Stimulated activated naive CD8-positive, alpha-beta T cell treated with anti-CD3 and anti-CD28 coated beads, Interleukin-15, Interleukin-2, amounts not matched to agents 100 U/mL and 50 U/mL, for 24 hours (primary cell): ENCODE measurements around the gene KRT71.
"Not testable (repeated sequence)": the region's sequence is repeated elsewhere in the genome, so short reads cannot be mapped to it uniquely, and the experiment has no call there.

ENCODE experiments used
- ATAC-seq: fragments of 150-1000 bp; cut with Tn5 transposase; one replicate; pipeline ENCODE4 v1.10.0; 2021
- DNase-seq: peaks from one replicate; pipeline ENCODE4 v3.0.0; 2021

The KRT71 gene

GRCh38 chr12:52552681-52553195 lies at the start of gene KRT71:
Gene KRT71 (minus strand): TSS chr12:52553145. CDS start chr12:52553077, 68 bp downstream.
- DNase-seq (no peak), ATAC-seq (no peak)

DNA sequence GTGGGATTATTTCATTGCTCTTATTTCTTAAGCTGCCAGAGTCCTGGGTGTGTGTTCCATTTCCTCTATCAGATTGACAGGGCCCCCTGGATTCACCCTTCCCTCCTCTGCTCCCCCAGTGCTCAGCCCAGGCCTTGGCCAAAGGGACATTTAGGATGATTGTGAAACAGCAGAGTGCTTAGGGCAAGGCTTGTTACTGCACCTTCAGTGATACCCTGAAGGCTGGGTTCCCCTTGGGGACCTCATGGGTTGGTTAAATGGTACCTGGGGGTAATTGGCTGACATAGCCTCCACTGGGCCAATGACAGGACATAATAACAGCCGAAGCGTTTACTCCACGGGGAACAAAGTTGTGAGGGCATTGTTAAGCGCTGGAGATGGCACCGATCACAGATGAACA lies 49.6 kb upstream of the KRT71 start:
- ATAC-seq (no peak), DNase-seq (no peak)

- ATAC-seq (no peak), DNase-seq (no peak)
These were observed 48.7 kb upstream of the KRT71 start for GRCh38 chr12:52601671-52602070.

- ATAC-seq (no peak), DNase-seq (no peak)
These were observed 48.1 kb upstream of the KRT71 start, which contains the start of gene KRT72 for GRCh38 chr12:52600941-52601481. Gene KRT72 (minus strand): TSS chr12:52601463. CDS start chr12:52601452, 11 bp downstream.

- ATAC-seq: no peak
These were observed 47.5 kb upstream of the KRT71 start for GRCh38 chr12:52600475-52600874.

DNA sequence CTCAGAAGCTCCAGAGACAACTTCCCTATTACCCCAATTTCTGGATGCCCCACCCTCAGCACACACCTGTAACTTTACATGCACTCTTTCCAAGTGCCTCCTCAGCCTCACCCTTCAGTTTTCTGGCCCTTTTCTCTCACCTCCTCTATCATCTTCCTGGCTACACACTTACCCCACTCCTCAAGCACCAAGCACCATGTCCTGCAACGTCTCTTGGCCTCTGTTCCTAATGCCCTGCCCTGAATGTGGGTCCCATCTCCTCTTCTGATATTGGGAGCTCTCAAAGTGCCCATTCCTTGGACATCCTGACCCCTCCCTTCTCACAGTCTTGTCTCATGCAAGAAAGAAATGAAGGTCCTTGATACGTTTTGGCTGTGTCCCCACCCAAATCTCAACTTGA lies 47.1 kb upstream of the KRT71 start:
- ATAC-seq (no peak), DNase-seq (no peak)

More at GRCh38 chr12:52600475-52600874, 47.5 kb upstream of the KRT71 start:
- DNase-seq: no peak

DNA sequence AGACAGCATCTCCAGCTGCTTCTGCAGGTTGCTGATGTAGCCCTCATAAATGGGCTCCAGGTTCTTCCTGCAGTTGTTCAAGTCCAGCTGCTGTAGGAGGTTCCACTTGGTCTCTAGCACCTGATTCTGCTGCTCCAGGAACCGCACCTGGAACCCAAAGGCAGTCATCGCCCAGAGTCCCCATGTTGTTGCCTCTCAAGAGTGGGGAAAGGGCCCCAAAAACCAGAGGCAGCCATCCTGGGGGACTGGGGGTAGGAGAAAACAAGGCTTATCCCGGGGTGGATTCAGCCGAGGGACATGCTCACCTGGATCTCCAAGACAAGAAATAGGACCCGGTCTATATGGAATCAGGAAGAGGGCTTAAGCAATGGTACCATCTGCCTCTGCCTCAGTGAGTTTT lies 46.0 kb upstream of the KRT71 start:
- ATAC-seq: no peak
- DNase-seq: no peak

- DNase-seq, ATAC-seq: not testable (repeated sequence)
These were observed 41.3 kb upstream of the KRT71 start for GRCh38 chr12:52594237-52594636.

- DNase-seq: no peak
- ATAC-seq: no peak
These were observed 38.6 kb upstream of the KRT71 start for GRCh38 chr12:52591521-52591920.

DNA sequence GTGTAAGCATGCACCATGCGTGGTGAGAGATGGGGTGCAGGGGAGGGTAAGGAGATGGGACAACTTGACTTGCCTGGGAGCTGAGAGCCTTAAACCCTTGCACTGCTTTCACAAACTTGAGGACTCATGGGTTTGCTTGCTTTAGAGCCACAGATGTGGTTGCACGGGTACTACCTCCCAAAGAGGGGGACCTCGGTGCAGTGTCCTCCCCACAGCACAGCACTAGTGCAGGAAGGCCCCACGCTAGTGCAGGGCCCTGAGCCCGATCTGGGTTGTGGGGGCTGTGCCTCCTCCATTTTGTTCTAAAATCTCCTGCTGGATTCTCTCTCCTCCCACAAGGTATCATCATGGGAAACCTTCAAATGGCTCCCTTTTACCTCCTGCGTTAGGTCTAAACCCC lies 37.1 kb upstream of the KRT71 start:
- no peak for DNase-seq
- ATAC-seq: no peak

DNA sequence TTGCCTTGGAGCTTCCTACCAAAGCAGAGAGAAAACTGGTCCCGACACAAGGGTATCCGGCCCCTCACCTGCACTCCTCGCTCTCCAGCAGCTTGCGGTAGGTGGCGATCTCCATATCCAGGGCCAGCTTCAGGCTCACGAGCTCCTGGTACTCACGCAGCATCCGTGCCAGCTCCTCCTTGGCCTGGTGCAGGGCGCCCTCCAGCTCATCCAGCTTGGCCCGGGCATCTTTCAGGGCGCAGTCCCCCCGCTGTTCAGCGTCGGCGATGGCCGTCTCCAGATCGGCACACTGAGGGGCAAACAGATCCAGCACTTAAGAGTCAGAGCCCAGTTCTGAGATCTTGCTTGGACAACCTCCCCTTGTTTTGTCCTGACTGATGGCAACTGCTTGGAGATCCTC lies 34.6 kb upstream of the KRT71 start:
- no peak for ATAC-seq
- DNase-seq: no peak

DNA sequence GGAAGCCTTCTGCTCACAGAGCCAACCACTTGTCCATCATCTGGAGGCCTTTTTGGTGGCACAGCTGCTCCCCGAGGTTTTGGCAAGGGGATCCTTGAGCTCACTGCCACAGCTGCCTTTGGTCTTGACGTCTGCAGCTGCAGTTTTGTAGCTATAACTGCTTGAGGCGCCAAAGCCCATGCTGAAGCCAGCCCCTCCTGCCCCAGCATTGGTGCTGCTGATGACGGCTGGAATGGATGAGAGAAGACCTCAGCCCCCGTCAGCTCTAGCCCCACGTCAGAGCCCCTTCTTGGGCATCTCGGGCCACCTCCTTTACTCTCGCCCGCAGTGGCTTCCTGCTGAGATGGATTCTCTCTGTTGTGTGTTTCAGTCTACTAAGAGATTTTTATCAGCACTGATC lies 33.0 kb upstream of the KRT71 start:
- ATAC-seq (peak; percentile 73), DNase-seq (peak; percentile 47)

GRCh38 chr12:52585066-52585465 lies 32.1 kb upstream of the KRT71 start:
- DNase-seq (no peak), ATAC-seq (no peak)

DNA sequence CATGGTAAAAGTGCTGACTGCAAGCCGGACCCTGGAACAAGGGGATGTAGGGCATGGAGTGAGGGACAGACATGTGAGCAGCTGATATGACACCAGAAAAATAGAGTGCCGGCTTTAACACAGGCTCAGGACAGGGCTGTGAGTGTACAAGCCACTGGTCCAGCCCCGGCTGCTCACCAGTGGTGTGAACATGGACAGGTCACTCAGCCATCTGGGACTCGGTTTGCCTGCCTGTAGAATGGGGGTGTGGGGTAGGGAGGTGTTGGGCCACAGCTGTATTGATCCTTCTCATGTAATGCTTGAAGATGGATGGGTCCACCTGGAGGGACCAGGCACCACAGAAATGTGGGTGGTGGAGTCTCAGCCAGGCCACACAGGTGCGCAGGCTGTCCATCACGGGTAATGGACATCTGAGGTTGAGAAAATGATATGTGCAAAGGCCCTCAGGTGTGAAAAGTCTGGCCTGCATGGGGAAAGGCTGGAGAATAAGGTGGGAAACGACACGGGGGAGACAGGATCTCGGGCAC lies 31.3 kb upstream of the KRT71 start:
- DNase-seq: no peak
- no peak for ATAC-seq

DNA sequence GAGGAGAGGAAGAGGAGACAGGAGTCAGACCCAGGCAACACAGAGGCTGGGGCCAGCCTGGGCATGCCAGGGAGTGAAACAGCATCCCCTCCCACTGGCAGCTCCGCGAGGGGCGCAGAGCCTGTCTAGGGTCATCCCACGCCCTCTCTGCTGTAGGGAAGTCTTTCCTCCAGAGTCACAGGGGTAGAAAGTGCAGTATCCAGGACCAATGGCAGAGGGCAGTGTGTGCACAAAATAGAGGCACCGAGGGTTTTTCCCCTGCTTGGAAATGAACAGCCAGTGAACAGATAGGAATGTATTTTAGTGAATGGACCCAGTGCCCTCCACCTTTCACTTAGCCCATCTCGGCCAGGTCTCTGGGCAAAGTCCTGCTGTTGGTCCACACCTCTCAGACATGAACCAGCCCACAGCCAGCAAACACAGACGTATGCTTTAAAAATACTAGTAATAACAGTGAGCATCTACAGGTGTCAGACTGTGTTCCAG lies 30.1 kb upstream of the KRT71 start:
- DNase-seq (peak; percentile 64), ATAC-seq (peak; percentile 48)

DNA sequence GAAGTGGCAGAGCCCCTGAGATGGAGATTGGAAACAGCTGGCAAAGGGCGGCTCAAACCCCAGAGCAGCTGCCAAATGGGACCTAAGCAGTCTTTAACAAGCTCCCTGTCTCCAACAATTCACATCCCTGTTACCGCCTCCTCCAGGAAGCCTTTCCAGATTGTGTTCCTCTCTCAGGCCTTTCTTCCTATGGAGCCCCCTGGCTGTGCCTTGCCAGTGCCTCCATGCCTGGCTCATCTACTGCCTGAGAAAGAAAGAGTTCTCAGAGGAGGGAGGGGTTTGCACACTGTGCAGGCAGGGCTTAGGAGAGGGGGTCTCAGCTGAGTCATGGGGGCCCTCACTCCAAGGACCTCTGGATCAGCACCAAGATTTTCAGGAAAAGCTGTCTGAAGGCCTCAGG lies 29.5 kb upstream of the KRT71 start:
- ATAC-seq (no peak), DNase-seq (no peak)

- no peak for ATAC-seq
- DNase-seq: no peak
These were observed 28.5 kb upstream of the KRT71 start for GRCh38 chr12:52581481-52581880.

- no peak for DNase-seq
- ATAC-seq: no peak
These were observed 28.1 kb upstream of the KRT71 start for GRCh38 chr12:52581066-52581465.

DNA sequence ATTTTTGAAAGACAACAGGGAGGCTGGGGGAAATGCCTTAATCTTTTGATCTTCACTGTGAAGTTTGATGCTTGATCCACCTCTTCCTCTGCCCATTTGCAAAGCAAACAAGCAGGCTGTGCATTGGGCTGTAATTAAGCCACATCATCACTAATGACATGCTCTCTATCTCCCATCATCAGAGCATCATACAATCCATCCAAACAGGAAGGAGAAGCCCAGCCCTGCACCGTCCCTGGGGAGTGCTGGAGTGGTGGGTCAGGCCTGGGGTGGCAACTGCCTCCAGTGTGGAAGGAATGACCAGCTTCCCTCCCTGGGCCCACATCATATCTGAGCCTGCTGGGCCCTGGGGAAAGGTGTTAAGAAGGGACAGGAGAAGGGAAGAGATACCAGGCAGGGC lies 27.6 kb upstream of the KRT71 start:
- no peak for ATAC-seq
- DNase-seq: no peak

DNA sequence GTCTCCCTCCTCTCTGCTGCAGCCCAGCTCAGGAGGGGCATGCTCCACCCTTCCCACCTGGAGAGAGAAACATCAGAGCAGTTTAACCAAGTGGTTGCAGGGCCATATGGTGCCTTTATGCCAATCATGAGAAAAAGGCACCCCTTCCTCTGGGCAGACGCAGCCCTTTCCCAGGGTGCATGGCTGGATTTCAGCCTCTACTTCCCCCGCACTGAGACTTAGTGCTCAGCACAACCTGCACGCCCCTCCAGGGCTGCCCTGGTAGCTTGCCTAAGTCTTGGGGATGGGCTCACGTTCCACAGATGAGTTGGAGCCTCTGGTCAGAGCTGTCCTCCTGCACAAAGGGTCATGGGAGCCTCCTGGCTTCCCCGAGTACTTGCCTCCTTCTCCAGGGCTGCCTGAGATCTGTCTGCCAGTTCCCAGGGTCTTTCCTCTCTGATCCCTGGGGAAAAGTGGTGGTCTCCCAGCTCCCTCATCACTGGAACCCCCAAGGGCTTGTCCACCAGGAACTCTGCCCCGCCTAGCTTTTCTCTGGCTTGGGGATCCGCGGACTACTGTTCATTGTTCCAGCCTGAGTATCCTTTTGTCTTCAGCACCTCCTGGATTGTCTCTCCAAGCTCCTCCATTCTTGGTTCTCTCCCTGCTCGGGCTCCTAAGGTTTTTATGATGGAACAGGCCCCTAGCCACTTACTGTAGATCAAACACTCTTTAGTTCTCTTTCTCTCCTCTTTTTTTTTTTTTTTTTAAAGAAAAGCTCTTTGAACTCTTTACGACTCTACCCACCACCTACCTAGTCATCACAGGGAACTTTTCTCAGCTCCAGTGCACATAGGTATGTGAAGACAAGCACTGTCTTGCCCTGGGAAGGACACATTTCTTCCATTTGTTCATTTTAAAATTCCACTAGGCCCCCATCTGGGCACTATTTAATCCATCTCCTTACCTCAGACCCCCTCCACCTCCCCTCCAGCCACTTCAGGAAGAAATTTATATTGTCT lies 26.8 kb upstream of the KRT71 start:
- no peak for DNase-seq
- no peak for ATAC-seq

GRCh38 chr12:52578469-52578868 lies 25.5 kb upstream of the KRT71 start:
- no peak for ATAC-seq
- no peak for DNase-seq

DNA sequence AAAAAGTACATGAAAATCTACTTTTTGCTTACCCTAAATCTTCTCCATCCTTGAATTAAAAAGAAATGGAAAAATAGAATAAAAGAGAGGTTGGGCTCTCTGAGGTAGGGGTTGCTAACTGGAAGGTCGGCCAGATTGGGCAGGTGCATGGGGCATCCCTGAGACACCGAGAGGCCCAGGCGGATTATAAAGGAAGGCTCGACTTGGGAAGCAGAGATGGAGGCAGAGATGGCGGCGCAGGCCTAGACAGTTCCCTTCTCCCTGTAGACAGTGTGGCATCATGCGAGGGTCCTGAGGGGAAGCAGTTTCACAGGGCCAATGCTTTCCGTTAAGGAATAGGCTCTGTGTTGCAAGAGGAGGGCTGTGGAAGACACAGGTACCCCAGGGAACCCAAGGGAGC lies 24.4 kb upstream of the KRT71 start:
- no peak for DNase-seq
- no peak for ATAC-seq

- ATAC-seq: no peak
- no peak for DNase-seq
These were observed 23.0 kb upstream of the KRT71 start for GRCh38 chr12:52575948-52576347.
